HepG2 (cell line): ENCODE results near the gene IGSF21. TPM values are rescaled to one million over a fixed set of nuclear protein-coding genes. Genes with fewer than 3 reads are reported as not detected.

ENCODE experiments used
- ATAC-seq: fragments of 200-7000 bp; cut with Tn5 transposase; 3 replicates; pipeline ENCODE4 v1.9.1; 2020; ENCODE audit warnings: mild to moderate bottlenecking, moderate library complexity
- BruUV-seq: library from RNA; stranded (reverse); fragments of 400-500 nt; replicated peaks from 2 replicates; lab custom pipeline; 2021; lab: Mats Ljungman, UMichigan
- CTCF ChIA-PET: fragments of 300-600 bp; formaldehyde crosslinking; extraction: SDS; loops from one replicate; lab custom pipeline; 2021; ENCODE audit warnings: low total read pairs, inconsistent platforms, low intra/inter-chr PET ratio; lab: Yijun Ruan, JAX
- POLR2A ChIA-PET: fragments of 350-600 bp; sonication (Branson Sonifier 250); formaldehyde crosslinking; loops from one replicate; lab custom pipeline; 2020; ENCODE audit warnings: antibody characterized with exemption, inconsistent platforms; lab: Yijun Ruan, JAX
- DNase-seq: peaks from one replicate; pipeline ENCODE4 v3.0.0-alpha.2; 2015; ENCODE audit warnings: low spot score
- FAIRE-seq: peaks from 3 replicates; lab custom pipeline; 2011; peaks lifted over from hg19 to GRCh38; lab: Jason Lieb, UNC
- H2AFZ ChIP-seq: one replicate; pipeline ENCODE4 v1.6.1; 2011; ENCODE audit warnings: low read length, inconsistent platforms
- H3K27ac ChIP-seq: fragments of 300-600 bp; 3 replicates; pipeline ENCODE4 v1.8.0; 2011; ENCODE audit warnings: mixed run types, mild to moderate bottlenecking, mixed read lengths, low read length, inconsistent platforms; ENCODE audit not compliant: insufficient read depth; ENCODE audit errors: extremely low read length
- H3K27me3 ChIP-seq, 2 experiments: fragments of 200-600 bp in 1 of 2; 2 replicates in 1 of 2; 3 replicates in 1 of 2; pipeline versions ENCODE4 v1.6.0 to v1.8.0; 2011; ENCODE audit warnings: low read length in 2 of 2, mild to moderate bottlenecking in 2 of 2, moderate library complexity in 2 of 2, inconsistent platforms in 1 of 2; ENCODE audit not compliant: insufficient read depth in 2 of 2, control insufficient read depth in 1 of 2
- H3K36me3 ChIP-seq, 2 experiments: fragments of 200-600 bp in 1 of 2; replicated peaks in 1 of 2; 2 replicates in 1 of 2; 3 replicates in 1 of 2; pipeline versions ENCODE4 v1.5.1 to v1.8.0; 2011; ENCODE audit warnings: low read length in 2 of 2, inconsistent platforms in 1 of 2; ENCODE audit not compliant: insufficient read depth in 2 of 2, control insufficient read depth in 1 of 2
- H3K4me1 ChIP-seq: 2 replicates; pipeline ENCODE4 v1.5.1; 2012; ENCODE audit warnings: low read length, inconsistent platforms; ENCODE audit not compliant: insufficient read depth
- H3K4me2 ChIP-seq: 2 replicates; pipeline ENCODE4 v1.6.0; 2011; ENCODE audit warnings: low read depth, low read length, inconsistent platforms
- H3K4me3 ChIP-seq, 3 experiments: fragments of 200-600 bp in 1 of 3; sonication (generic), shearing (Covaris generic) in 1 of 3; replicated peaks in 1 of 3; 2 replicates each; pipeline ENCODE4 v1.5.1; 2011 to 2016; ENCODE audit warnings: low read length in 3 of 3, inconsistent platforms in 2 of 3, low read depth in 2 of 3, mild to moderate bottlenecking in 2 of 3, control low read depth in 1 of 3, mixed read lengths in 1 of 3; ENCODE audit not compliant: insufficient read depth in 1 of 3
- H3K79me2 ChIP-seq: one replicate; pipeline ENCODE4 v1.6.1; 2011; ENCODE audit warnings: low read length, inconsistent platforms; ENCODE audit not compliant: insufficient read depth
- H3K9ac ChIP-seq: 2 replicates; pipeline ENCODE4 v1.6.0; 2011; ENCODE audit warnings: mild to moderate bottlenecking, low read depth, low read length, inconsistent platforms; ENCODE audit not compliant: insufficient read depth
- H3K9me3 ChIP-seq: 2 replicates; pipeline ENCODE4 v1.5.1; 2012; ENCODE audit warnings: mild to moderate bottlenecking, low read length
- H4K20me1 ChIP-seq: 2 replicates; pipeline ENCODE4 v1.6.0; 2011; ENCODE audit warnings: inconsistent platforms, mild to moderate bottlenecking, low read length, moderate library complexity; ENCODE audit not compliant: insufficient read depth
- ARNTL ChIP-seq: sonication (generic); formaldehyde crosslinking; IDR thresholded peaks from 2 replicates; pipeline ENCODE4 v1.4.0; 2020; ENCODE audit warnings: mild to moderate bottlenecking, missing genetic modification reagents
- BRCA1 ChIP-seq: sonication (generic); formaldehyde crosslinking; IDR thresholded peaks from 2 replicates; pipeline ENCODE4 v1.4.0; 2020; ENCODE audit warnings: missing genetic modification reagents
- IRX3 ChIP-seq: sonication (generic); formaldehyde crosslinking; IDR thresholded peaks from 2 replicates; pipeline ENCODE4 v1.8.1; 2023; ENCODE audit warnings: mild to moderate bottlenecking, low read depth, missing genetic modification reagents, borderline replicate concordance
- KMT2B ChIP-seq: IDR thresholded peaks from 2 replicates; pipeline ENCODE4 v1.6.1; 2016; ENCODE audit warnings: missing genetic modification reagents, missing compliant biosample characterization
- MXI1 ChIP-seq: IDR thresholded peaks from 3 replicates; pipeline ENCODE4 v1.6.1; 2012; ENCODE audit warnings: low read depth, low read length, inconsistent platforms, borderline replicate concordance
- NFYB ChIP-seq: sonication (generic); formaldehyde crosslinking; IDR thresholded peaks from 2 replicates; pipeline ENCODE4 v1.4.0; 2020; ENCODE audit warnings: missing genetic modification reagents
- ZFAT ChIP-seq: sonication (generic); formaldehyde crosslinking; conservative IDR thresholded peaks from 2 replicates; pipeline ENCODE4 v1.8.1; 2023; ENCODE audit warnings: missing genetic modification reagents, inconsistent platforms
- ZNF703 ChIP-seq: sonication (generic); formaldehyde crosslinking; IDR thresholded peaks from 2 replicates; pipeline ENCODE4 v1.5.1; 2020; ENCODE audit warnings: missing genetic modification reagents, mild to moderate bottlenecking, moderate library complexity, borderline replicate concordance
- ZNF768 ChIP-seq: sonication (generic); formaldehyde crosslinking; IDR thresholded peaks from 2 replicates; pipeline ENCODE4 v1.4.0; 2020; ENCODE audit warnings: missing genetic modification reagents
- ZNF772 ChIP-seq: sonication (generic); formaldehyde crosslinking; IDR thresholded peaks from 2 replicates; pipeline ENCODE4 v1.5.0; 2020; ENCODE audit warnings: mild to moderate bottlenecking, missing genetic modification reagents
- ZNF790 ChIP-seq: sonication (generic); formaldehyde crosslinking; IDR thresholded peaks from 2 replicates; pipeline ENCODE4 v1.8.0; 2022; ENCODE audit warnings: missing genetic modification reagents, mild to moderate bottlenecking, borderline replicate concordance
- ZSCAN25 ChIP-seq: sonication (generic); formaldehyde crosslinking; IDR thresholded peaks from 2 replicates; pipeline ENCODE4 v1.8.0; 2022; ENCODE audit warnings: mild to moderate bottlenecking, missing genetic modification reagents
- WGBS: methylation state at CpG from one replicate; pipeline ENCODE4 v1.1.6; 2017; ENCODE audit warnings: low lambda C conversion rate; 5-methylcytosine and 5-hydroxymethylcytosine counted together
- in situ Hi-C: cut with HindIII; loops from 2 replicates; pipeline ENCODE4 v1.10.0; 2017; ENCODE audit warnings: low pct_unique_long_range_greater_than_20kb; ENCODE audit not compliant: extremely low pct_ligation_motif_present
- intact Hi-C: fragments of 100-400 bp; cut with micrococcal nuclease; formaldehyde crosslinking; loops from one replicate; pipeline ENCODE4 v1.10.0; 2022; ENCODE audit not compliant: unreplicated experiment
- polyA plus RNA-seq, 8 experiments: library from polyadenylated mRNA; depleted of rRNA in 3 of 8; stranded (reverse) in 7 of 8; unstranded in 1 of 8; fragments of >200 nt; fragmentation: Illumina TruSeq in 4 of 8; extraction: Trizol in 4 of 8; gene quantifications; 2 replicates each; pipeline versions ENCODE4 v1.2.1 to v1.2.3, GENCODE V29; 2011 to 2016; ENCODE audit warnings: low read depth in 4 of 8, missing spikeins in 1 of 8, mixed read lengths in 1 of 8; ENCODE audit not compliant: insufficient read depth in 1 of 8
- total RNA-seq, 5 experiments: library from RNA; depleted of rRNA; stranded (reverse); fragments of >200 nt; fragmentation: Illumina TruSeq; extraction: Trizol; gene quantifications; 2 replicates each; pipeline ENCODE4 v1.2.3, GENCODE V29; 2016; ENCODE audit warnings: low read depth in 1 of 5
- TF ChIP-seq, protein P1 (sequence below): IDR thresholded peaks from 2 replicates; pipeline ENCODE4 v1.6.1; 2016
- TF ChIP-seq, protein P2 (sequence below): IDR thresholded peaks from 2 replicates; pipeline ENCODE4 v1.6.1; 2016; ENCODE audit warnings: mild to moderate bottlenecking
- TF ChIP-seq, protein P3 (sequence below): sonication (generic); formaldehyde crosslinking; IDR thresholded peaks from 2 replicates; pipeline ENCODE4 v1.5.0; 2020; ENCODE audit warnings: mild to moderate bottlenecking, missing genetic modification reagents

IGSF21 gene
- total and polyA plus RNA-seq, 2 of the 13 experiments (the other 11 are each of a cell fraction or from before 2014, with no cell fraction given): not detected

DNA sequence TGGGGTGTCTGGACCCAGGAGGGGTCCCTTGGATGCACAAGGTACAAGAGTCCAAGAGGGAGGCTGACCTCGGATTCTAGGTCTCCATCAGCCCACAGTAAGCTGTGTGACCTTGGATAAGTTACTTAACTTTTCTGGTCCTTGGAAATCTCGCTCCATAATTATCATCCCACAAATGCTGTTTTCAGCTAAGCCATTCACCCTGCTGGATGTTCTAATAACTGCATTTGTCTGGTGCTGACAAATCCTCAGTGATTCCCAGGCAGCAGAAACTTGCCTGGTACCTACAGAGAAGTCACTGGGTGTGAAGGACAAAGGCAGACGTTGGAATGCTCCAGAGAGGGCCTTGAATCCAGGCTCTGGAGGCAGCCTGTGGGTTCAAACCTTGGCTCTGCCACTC, 89.7 kb downstream of the IGSF21 start:
- Histone ChIP-seq H3K4me1 (no peaks in the 10 kb centered on the region), H3K9me3 (no peaks in the 10 kb centered on the region), H3K36me3 (no peaks in the 10 kb centered on the region), H3K4me2 (no peak overlapping the region), H3K27me3 (peaks cover 6 to 65% of the 10 kb centered on the region in 2 experiments; a peak in 4 of 5 replicates), H3K27ac (no peak overlapping the region), H3K79me2 (no peaks in the 10 kb centered on the region), H3K9ac (no peak overlapping the region), H2AFZ (no peak overlapping the region), H3K4me3 (no peak overlapping the region), H4K20me1 (no peaks in the 10 kb centered on the region)
- in situ Hi-C loops (no loop called here), intact Hi-C loops (no loop called here)
- ChIA-PET CTCF (no interaction called here), POLR2A (no interaction called here)
- 14% methylated on average over 1 of the region's 3 CpGs for WGBS
- ATAC-seq (no peak), FAIRE-seq (no peak), DNase-seq (no peak)
- TF ChIP-seq BRCA1 (CRISPR knock-in tag) (no peak), ZNF768 (CRISPR knock-in tag) (peak; percentile 60), MXI1 (no peak), ZNF790 (CRISPR knock-in tag) (no peak), ZNF772 (CRISPR knock-in tag) (no peak)
- TF ChIP-seq, protein P1, sequence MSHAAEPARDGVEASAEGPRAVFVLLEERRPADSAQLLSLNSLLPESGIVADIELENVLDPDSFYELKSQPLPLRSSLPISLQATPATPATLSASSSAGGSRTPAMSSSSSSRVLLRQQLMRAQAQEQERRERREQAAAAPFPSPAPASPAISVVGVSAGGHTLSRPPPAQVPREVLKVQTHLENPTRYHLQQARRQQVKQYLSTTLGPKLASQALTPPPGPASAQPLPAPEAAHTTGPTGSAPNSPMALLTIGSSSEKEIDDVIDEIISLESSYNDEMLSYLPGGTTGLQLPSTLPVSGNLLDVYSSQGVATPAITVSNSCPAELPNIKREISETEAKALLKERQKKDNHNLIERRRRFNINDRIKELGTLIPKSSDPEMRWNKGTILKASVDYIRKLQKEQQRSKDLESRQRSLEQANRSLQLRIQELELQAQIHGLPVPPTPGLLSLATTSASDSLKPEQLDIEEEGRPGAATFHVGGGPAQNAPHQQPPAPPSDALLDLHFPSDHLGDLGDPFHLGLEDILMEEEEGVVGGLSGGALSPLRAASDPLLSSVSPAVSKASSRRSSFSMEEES (CRISPR knock-in tag): no peak
- BruUV-seq: no TSS peak

DNA sequence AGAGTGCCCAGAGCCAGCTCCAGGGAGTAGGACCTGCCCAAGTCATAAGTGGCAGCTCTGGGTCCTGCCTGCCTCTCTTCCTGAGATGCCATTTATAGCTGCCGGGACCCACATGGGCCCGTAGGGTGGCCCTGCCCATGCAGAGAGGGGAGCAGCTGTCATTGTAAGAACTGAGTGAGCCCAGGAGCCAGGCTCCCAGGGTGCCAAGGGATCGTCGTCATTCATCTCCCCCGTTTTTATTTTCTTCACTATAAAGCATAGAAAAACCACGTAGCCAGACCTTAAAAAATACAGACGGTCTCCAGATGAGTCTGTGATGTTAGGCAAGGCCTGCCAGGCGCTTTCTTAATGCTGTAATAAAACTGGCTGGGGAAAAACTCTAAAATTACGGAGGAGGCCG, 90.7 kb downstream of the IGSF21 start:
- ChIA-PET POLR2A (no interaction called here), CTCF (no interaction called here)
- Histone ChIP-seq H3K4me2 (no peak overlapping the region), H3K9me3 (no peaks in the 10 kb centered on the region), H3K4me1 (no peaks in the 10 kb centered on the region), H3K9ac (no peak overlapping the region), H3K36me3 (no peaks in the 10 kb centered on the region), H3K27me3 (peaks cover 6 to 60% of the 10 kb centered on the region in 2 experiments; a peak in 4 of 5 replicates), H4K20me1 (no peaks in the 10 kb centered on the region), H3K79me2 (no peaks in the 10 kb centered on the region), H2AFZ (no peak overlapping the region), H3K4me3 (no peak overlapping the region), H3K27ac (no peak overlapping the region)
- WGBS: 3% methylated on average over 8 of the region's 10 CpGs
- BruUV-seq: no TSS peak
- DNase-seq (no peak), ATAC-seq (no peak), FAIRE-seq (no peak)
- in situ Hi-C loops (no loop called here), intact Hi-C loops (no loop called here)
- TF ChIP-seq ZFAT (CRISPR knock-in tag): no peak
- no peak for TF ChIP-seq IRX3 (CRISPR knock-in tag)
- no peak for TF ChIP-seq ZSCAN25
- TF ChIP-seq, protein P2, sequence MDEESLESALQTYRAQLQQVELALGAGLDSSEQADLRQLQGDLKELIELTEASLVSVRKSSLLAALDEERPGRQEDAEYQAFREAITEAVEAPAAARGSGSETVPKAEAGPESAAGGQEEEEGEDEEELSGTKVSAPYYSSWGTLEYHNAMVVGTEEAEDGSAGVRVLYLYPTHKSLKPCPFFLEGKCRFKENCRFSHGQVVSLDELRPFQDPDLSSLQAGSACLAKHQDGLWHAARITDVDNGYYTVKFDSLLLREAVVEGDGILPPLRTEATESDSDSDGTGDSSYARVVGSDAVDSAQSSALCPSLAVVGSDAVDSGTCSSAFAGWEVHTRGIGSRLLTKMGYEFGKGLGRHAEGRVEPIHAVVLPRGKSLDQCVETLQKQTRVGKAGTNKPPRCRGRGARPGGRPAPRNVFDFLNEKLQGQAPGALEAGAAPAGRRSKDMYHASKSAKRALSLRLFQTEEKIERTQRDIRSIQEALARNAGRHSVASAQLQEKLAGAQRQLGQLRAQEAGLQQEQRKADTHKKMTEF: no peak
- no peak for TF ChIP-seq KMT2B (CRISPR knock-in tag)
- no peak for TF ChIP-seq NFYB
- TF ChIP-seq ARNTL (CRISPR knock-in tag): no peak
- TF ChIP-seq ZNF703: no peak
- TF ChIP-seq, protein P3, sequence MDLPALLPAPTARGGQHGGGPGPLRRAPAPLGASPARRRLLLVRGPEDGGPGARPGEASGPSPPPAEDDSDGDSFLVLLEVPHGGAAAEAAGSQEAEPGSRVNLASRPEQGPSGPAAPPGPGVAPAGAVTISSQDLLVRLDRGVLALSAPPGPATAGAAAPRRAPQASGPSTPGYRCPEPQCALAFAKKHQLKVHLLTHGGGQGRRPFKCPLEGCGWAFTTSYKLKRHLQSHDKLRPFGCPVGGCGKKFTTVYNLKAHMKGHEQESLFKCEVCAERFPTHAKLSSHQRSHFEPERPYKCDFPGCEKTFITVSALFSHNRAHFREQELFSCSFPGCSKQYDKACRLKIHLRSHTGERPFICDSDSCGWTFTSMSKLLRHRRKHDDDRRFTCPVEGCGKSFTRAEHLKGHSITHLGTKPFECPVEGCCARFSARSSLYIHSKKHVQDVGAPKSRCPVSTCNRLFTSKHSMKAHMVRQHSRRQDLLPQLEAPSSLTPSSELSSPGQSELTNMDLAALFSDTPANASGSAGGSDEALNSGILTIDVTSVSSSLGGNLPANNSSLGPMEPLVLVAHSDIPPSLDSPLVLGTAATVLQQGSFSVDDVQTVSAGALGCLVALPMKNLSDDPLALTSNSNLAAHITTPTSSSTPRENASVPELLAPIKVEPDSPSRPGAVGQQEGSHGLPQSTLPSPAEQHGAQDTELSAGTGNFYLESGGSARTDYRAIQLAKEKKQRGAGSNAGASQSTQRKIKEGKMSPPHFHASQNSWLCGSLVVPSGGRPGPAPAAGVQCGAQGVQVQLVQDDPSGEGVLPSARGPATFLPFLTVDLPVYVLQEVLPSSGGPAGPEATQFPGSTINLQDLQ (CRISPR knock-in tag): no peak
